GM18502 (cell line): Measurements from ENCODE around the gene ZNF521.
A peak's percentile ranks its signal among the peaks of the same experiment; 100 is the strongest.

Experiments
- ATAC-seq: cut with Tn5 transposase; IDR thresholded peaks from one replicate; pipeline ENCODE4 v1.9.1; 2021; ENCODE audit warnings: mild to moderate bottlenecking; ENCODE audit not compliant: unreplicated experiment, poor library complexity

Gene ZNF521

GRCh38 chr18:25231327-25231691 is 120.7 kb downstream of the ZNF521 start:
- ATAC-seq: no peak

GRCh38 chr18:25230658-25231326 is 121.2 kb downstream of the ZNF521 start:
- ATAC-seq: no peak

GRCh38 chr18:25229920-25230319 is 122.0 kb downstream of the ZNF521 start:
- no peak for ATAC-seq

- ATAC-seq: no peak
These were observed 122.9 kb downstream of the ZNF521 start for GRCh38 chr18:25229081-25229480.

GRCh38 chr18:25228410-25228809 is 123.6 kb downstream of the ZNF521 start:
- no peak for ATAC-seq

GRCh38 chr18:25225151-25225550 is 126.8 kb downstream of the ZNF521 start:
- ATAC-seq: no peak

GRCh38 chr18:25223899-25224886 is 127.8 kb downstream of the ZNF521 start:
- no peak for ATAC-seq

- ATAC-seq: no peak
These were observed 128.8 kb downstream of the ZNF521 start for GRCh38 chr18:25223211-25223610.

GRCh38 chr18:25222648-25223047 is 129.3 kb downstream of the ZNF521 start:
- no peak for ATAC-seq

GRCh38 chr18:25210622-25211021 is 141.3 kb downstream of the ZNF521 start:
- ATAC-seq: no peak

GRCh38 chr18:25192065-25192464 is 159.9 kb downstream of the ZNF521 start:
- ATAC-seq: no peak

GRCh38 chr18:25190472-25190871 is 161.5 kb downstream of the ZNF521 start:
- peak; percentile 57 for ATAC-seq

- ATAC-seq: no peak
These were observed 162.4 kb downstream of the ZNF521 start for GRCh38 chr18:25189391-25190185.

GRCh38 chr18:25187521-25188192 is 164.3 kb downstream of the ZNF521 start:
- ATAC-seq: no peak

GRCh38 chr18:25186871-25187270 is 165.1 kb downstream of the ZNF521 start:
- ATAC-seq: no peak

- no peak for ATAC-seq
These were observed 170.0 kb downstream of the ZNF521 start for GRCh38 chr18:25181993-25182392.

- no peak for ATAC-seq
These were observed 170.4 kb downstream of the ZNF521 start for GRCh38 chr18:25181581-25181980.

- ATAC-seq: no peak
These were observed 170.9 kb downstream of the ZNF521 start for GRCh38 chr18:25180973-25181548.

GRCh38 chr18:25177631-25178030 is 174.3 kb downstream of the ZNF521 start:
- ATAC-seq: no peak

GRCh38 chr18:25176518-25177042 is 175.4 kb downstream of the ZNF521 start:
- no peak for ATAC-seq
